K562 (cell line): ENCODE results near the gene TTLL9. TPM values are rescaled to one million over a fixed set of nuclear protein-coding genes. Genes with fewer than 3 reads are reported as not detected.
A peak's percentile ranks its signal among the peaks of the same experiment; 100 is the strongest.

Experiments used
- ARID2 ChIP-seq: fragments of 450-650 bp; IDR thresholded peaks from 2 replicates; pipeline ENCODE4 v1.6.1; 2017; ENCODE audit warnings: antibody characterized with exemption, mild to moderate bottlenecking
- BRF1 ChIP-seq: IDR thresholded peaks from 3 replicates; pipeline ENCODE4 v1.6.1; 2011; ENCODE audit warnings: borderline replicate concordance, mild to moderate bottlenecking; ENCODE audit not compliant: insufficient read length; ENCODE audit errors: extremely low read depth
- CBFA2T2 ChIP-seq: fragments of 450-650 bp; conservative IDR thresholded peaks from 2 replicates; pipeline ENCODE4 v1.6.1; 2017; ENCODE audit warnings: mild to moderate bottlenecking
- CTBP1 ChIP-seq: fragments of 450-650 bp; IDR thresholded peaks from 2 replicates; pipeline ENCODE4 v1.6.1; 2016; ENCODE audit warnings: borderline replicate concordance
- ELF4 ChIP-seq: fragments of 450-650 bp; formaldehyde crosslinking; IDR thresholded peaks from 2 replicates; pipeline ENCODE4 v1.4.0; 2022; ENCODE audit warnings: missing genetic modification characterization
- ETV5 ChIP-seq: sonication (generic); formaldehyde crosslinking; IDR thresholded peaks from 2 replicates; pipeline ENCODE4 v1.4.0; 2020; ENCODE audit warnings: low read depth, mild to moderate bottlenecking, missing genetic modification reagents
- FIP1L1 ChIP-seq: fragments of 200-400 bp; formaldehyde crosslinking; IDR thresholded peaks from 2 replicates; pipeline ENCODE4 v1.6.1; 2018; ENCODE audit warnings: mild to moderate bottlenecking, low read depth, low read length; ENCODE audit not compliant: poor library complexity, severe bottlenecking
- HOXB6 ChIP-seq: fragments of 250-450 bp; sonication (Bioruptor Pico); IDR thresholded peaks from 2 replicates; pipeline ENCODE4 v1.5.1; 2022; ENCODE audit warnings: mild to moderate bottlenecking, borderline replicate concordance
- KDM1A ChIP-seq, 2 experiments: fragments of 450-650 bp; IDR thresholded peaks; 2 replicates each; pipeline ENCODE4 v1.6.1; 2016; ENCODE audit warnings: mild to moderate bottlenecking in 2 of 2
- KLF10 ChIP-seq: fragments of 250-450 bp; sonication (Bioruptor Pico); IDR thresholded peaks from 2 replicates; pipeline ENCODE4 v1.6.1; 2021; ENCODE audit warnings: matching md5 sums
- MCM2 ChIP-seq: fragments of 450-650 bp; IDR thresholded peaks from 2 replicates; pipeline ENCODE4 v1.6.1; 2017; ENCODE audit warnings: low read depth, mild to moderate bottlenecking
- MCM7 ChIP-seq, 2 experiments: fragments of 450-650 bp; IDR thresholded peaks; 2 replicates each; pipeline ENCODE4 v1.6.1; 2016 to 2018
- NCOA1 ChIP-seq: fragments of 450-650 bp; IDR thresholded peaks from 2 replicates; pipeline ENCODE4 v1.6.1; 2016; ENCODE audit warnings: low read depth
- NONO ChIP-seq, 2 experiments: fragments of 200-400 bp in 1 of 2; fragments of 450-650 bp in 1 of 2; formaldehyde crosslinking in 1 of 2; IDR thresholded peaks; 2 replicates each; pipeline ENCODE4 v1.6.1; 2017; ENCODE audit warnings: low read depth in 2 of 2, mild to moderate bottlenecking in 2 of 2, moderate library complexity in 2 of 2, low read length in 1 of 2
- POLR2A ChIP-seq: fragments of 450-650 bp; conservative IDR thresholded peaks from 2 replicates; pipeline ENCODE4 v1.6.1; 2016
- RBM15 ChIP-seq: fragments of 200-400 bp; formaldehyde crosslinking; IDR thresholded peaks from 2 replicates; pipeline ENCODE4 v1.6.1; 2018; ENCODE audit warnings: mild to moderate bottlenecking, low read length, moderate library complexity; ENCODE audit not compliant: insufficient read depth
- RBM17 ChIP-seq: fragments of 200-400 bp; formaldehyde crosslinking; IDR thresholded peaks from 2 replicates; pipeline ENCODE4 v1.6.1; 2017; ENCODE audit warnings: low read depth, mild to moderate bottlenecking, low read length, borderline replicate concordance
- SMAD4 ChIP-seq: fragments of 250-450 bp; sonication (Bioruptor Pico); conservative IDR thresholded peaks from 2 replicates; pipeline ENCODE4 v1.8.0; 2021; ENCODE audit warnings: inconsistent platforms, mild to moderate bottlenecking, moderate library complexity
- STAT5A ChIP-seq: IDR thresholded peaks from 2 replicates; pipeline ENCODE4 v1.6.1; 2012; ENCODE audit warnings: low read length, inconsistent platforms, borderline replicate concordance
- ZNF121 ChIP-seq: sonication (generic); formaldehyde crosslinking; conservative IDR thresholded peaks from 2 replicates; pipeline ENCODE4 v1.8.0; 2022; ENCODE audit warnings: missing genetic modification reagents
- ZNF143 ChIP-seq: sonication (generic); formaldehyde crosslinking; IDR thresholded peaks from 2 replicates; pipeline ENCODE4 v1.9.0; 2022; ENCODE audit warnings: mild to moderate bottlenecking, missing genetic modification reagents
- ZNF668 ChIP-seq: fragments of 250-450 bp; sonication (Bioruptor Pico); IDR thresholded peaks from 2 replicates; pipeline ENCODE4 v1.8.0; 2022; ENCODE audit warnings: mild to moderate bottlenecking, inconsistent platforms
- ZNF79 ChIP-seq: fragments of 250-450 bp; sonication (Bioruptor Pico); IDR thresholded peaks from 2 replicates; pipeline ENCODE4 v1.4.0; 2020; ENCODE audit warnings: low read depth, mild to moderate bottlenecking, moderate library complexity
- ZNF830 ChIP-seq: fragments of 250-450 bp; sonication (Bioruptor Pico); IDR thresholded peaks from 2 replicates; pipeline ENCODE4 v1.5.0; 2021; ENCODE audit warnings: mild to moderate bottlenecking
- ZSCAN29 ChIP-seq: fragments of 450-650 bp; IDR thresholded peaks from 2 replicates; pipeline ENCODE4 v1.6.1; 2017
- polyA plus RNA-seq, 8 experiments: library from polyadenylated mRNA; depleted of rRNA in 4 of 8; stranded (reverse) in 5 of 8; unstranded in 3 of 8; fragments of >200 nt; fragmentation: Nextera tagmentation in 2 of 8; fragmentation: Illumina TruSeq in 1 of 8; extraction: Ambion mirVana in 2 of 8; extraction: Trizol in 1 of 8; gene quantifications; 2 replicates each; pipeline versions ENCODE4 v1.2.1 to v1.2.3, GENCODE V29; 2011 to 2014; ENCODE audit warnings: inconsistent platforms in 1 of 8, missing spikeins in 1 of 8
- total RNA-seq, 7 experiments: library from RNA; depleted of rRNA in 6 of 7; stranded (reverse); fragments of >200 nt in 6 of 7; fragmentation: Illumina TruSeq in 2 of 7; extraction: Trizol in 2 of 7; gene quantifications; 2 replicates each; pipeline versions ENCODE4 v1.2.1 to v1.2.3, GENCODE V29; 2011 to 2021; ENCODE audit warnings: low replicate concordance in 1 of 7
- TF ChIP-seq, protein P1 (sequence below): sonication (generic); formaldehyde crosslinking; IDR thresholded peaks from 2 replicates; pipeline ENCODE4 v1.8.0; 2022; ENCODE audit warnings: missing genetic modification reagents, mild to moderate bottlenecking, borderline replicate concordance
- TF ChIP-seq, protein P2 (sequence below): fragments of 250-450 bp; sonication (Bioruptor Pico); IDR thresholded peaks from 2 replicates; pipeline ENCODE4 v1.9.0; 2021; ENCODE audit warnings: mild to moderate bottlenecking, inconsistent platforms

Gene TTLL9
- total and polyA plus RNA-seq, 9 of the 15 experiments (the other 6 are each of a cell fraction or from before 2014, with no cell fraction given): 0.06 to 0.07 TPM; not detected in 7

DNA sequence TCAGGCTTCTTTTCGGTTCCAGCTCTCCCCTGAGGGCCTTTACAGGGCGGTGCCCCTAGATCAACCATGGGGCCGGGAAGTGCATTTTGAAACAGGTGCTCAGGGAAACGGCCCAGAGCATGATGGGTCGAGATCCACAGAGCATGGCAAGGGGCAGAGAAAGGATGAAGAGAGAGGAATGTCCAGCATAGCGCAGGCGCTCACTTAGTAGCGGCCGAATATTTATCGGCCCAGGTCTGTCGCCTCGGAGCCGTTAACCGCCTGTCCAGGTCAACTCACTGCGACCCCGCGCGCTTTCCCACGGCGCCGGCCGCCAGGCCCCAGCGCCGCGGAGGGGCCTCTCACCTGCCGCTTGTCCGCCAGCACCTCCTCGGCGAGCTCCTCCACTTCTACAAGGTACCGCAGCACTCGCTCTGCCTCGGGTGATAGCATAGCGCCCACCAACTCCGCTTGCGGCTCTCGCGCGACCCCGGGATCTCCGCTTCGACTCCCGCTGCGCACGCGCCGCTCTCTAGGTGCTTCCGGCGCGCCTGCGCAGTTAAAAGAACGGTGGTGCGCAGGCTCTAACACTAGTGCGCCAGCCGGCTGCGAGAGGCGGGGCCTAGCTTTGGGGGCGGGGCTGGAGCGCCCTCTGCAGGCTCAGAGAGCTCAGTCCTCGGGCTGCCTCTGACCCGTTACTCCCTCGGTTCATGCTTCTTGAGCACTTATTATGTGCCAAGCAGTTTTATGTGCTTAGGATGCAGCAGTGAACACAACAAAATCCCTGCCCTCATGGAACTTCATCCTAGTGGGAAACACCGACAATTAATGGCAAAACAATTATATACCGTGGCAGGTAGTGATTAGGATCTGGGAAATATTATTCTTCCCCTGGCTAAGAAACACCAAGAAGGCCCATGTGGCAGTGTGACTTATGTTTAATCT is 81.4 kb downstream of the TTLL9 start, which contains the start of gene PDRG1 (continued):
- TF ChIP-seq CBFA2T2 (no peak), NONO (IDR thresholded peaks at IDR 0.05; ENCODE audit: low read depth in 2 of 2, low read length in 1 of 2) (no peak), KLF10 (CRISPR knock-in tag) (no peak), ZNF668 (CRISPR knock-in tag) (no peak), ZNF143 (CRISPR knock-in tag) (0 out of 2 replicates have a peak, but pooled peaks have one; percentile 14), ELF4 (peak; percentile 42; the same call in 1 of the 2 replicates), STAT5A (no peak), NCOA1 (no peak), SMAD4 (CRISPR knock-in tag) (peak; percentile 50), HOXB6 (CRISPR knock-in tag) (no peak), RBM15 (no peak), FIP1L1 (peak; percentile 90), RBM17 (no peak), BRF1 (no peak), ZNF121 (CRISPR knock-in tag) (no peak), ZNF79 (CRISPR knock-in tag) (no peak), MCM7 (IDR thresholded peaks at IDR 0.05) (no peak), ZNF830 (CRISPR knock-in tag) (no peak), MCM2 (no peak), ZSCAN29 (no peak), KDM1A (IDR thresholded peaks at IDR 0.05) (no peak), CTBP1 (peak; percentile 59), POLR2A (peak; percentile 85), ARID2 (0 out of 2 replicates have a peak, but pooled peaks have one; percentile 37), ETV5 (no peak)
- TF ChIP-seq, protein P1, sequence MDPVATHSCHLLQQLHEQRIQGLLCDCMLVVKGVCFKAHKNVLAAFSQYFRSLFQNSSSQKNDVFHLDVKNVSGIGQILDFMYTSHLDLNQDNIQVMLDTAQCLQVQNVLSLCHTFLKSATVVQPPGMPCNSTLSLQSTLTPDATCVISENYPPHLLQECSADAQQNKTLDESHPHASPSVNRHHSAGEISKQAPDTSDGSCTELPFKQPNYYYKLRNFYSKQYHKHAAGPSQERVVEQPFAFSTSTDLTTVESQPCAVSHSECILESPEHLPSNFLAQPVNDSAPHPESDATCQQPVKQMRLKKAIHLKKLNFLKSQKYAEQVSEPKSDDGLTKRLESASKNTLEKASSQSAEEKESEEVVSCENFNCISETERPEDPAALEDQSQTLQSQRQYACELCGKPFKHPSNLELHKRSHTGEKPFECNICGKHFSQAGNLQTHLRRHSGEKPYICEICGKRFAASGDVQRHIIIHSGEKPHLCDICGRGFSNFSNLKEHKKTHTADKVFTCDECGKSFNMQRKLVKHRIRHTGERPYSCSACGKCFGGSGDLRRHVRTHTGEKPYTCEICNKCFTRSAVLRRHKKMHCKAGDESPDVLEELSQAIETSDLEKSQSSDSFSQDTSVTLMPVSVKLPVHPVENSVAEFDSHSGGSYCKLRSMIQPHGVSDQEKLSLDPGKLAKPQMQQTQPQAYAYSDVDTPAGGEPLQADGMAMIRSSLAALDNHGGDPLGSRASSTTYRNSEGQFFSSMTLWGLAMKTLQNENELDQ (CRISPR knock-in tag): no peak
- TF ChIP-seq, protein P2, sequence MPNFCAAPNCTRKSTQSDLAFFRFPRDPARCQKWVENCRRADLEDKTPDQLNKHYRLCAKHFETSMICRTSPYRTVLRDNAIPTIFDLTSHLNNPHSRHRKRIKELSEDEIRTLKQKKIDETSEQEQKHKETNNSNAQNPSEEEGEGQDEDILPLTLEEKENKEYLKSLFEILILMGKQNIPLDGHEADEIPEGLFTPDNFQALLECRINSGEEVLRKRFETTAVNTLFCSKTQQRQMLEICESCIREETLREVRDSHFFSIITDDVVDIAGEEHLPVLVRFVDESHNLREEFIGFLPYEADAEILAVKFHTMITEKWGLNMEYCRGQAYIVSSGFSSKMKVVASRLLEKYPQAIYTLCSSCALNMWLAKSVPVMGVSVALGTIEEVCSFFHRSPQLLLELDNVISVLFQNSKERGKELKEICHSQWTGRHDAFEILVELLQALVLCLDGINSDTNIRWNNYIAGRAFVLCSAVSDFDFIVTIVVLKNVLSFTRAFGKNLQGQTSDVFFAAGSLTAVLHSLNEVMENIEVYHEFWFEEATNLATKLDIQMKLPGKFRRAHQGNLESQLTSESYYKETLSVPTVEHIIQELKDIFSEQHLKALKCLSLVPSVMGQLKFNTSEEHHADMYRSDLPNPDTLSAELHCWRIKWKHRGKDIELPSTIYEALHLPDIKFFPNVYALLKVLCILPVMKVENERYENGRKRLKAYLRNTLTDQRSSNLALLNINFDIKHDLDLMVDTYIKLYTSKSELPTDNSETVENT (CRISPR knock-in tag): 0 out of 2 replicates have a peak, but pooled peaks have one; percentile 51
